NCI-H1105 treated with DMSO at 0.1 percent for 48 hours (cell line): ENCODE data around the gene PJA1.
A peak's percentile ranks its signal among the peaks of the same experiment; 100 is the strongest.

Experiments
- DNase-seq: peaks from one replicate; lab custom pipeline; 2025; lab: John Stamatoyannopoulos, UW

The PJA1 gene, protein sequence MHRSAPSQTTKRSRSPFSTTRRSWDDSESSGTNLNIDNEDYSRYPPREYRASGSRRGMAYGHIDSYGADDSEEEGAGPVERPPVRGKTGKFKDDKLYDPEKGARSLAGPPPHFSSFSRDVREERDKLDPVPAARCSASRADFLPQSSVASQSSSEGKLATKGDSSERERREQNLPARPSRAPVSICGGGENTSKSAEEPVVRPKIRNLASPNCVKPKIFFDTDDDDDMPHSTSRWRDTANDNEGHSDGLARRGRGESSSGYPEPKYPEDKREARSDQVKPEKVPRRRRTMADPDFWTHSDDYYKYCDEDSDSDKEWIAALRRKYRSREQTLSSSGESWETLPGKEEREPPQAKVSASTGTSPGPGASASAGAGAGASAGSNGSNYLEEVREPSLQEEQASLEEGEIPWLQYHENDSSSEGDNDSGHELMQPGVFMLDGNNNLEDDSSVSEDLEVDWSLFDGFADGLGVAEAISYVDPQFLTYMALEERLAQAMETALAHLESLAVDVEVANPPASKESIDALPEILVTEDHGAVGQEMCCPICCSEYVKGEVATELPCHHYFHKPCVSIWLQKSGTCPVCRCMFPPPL

DNA sequence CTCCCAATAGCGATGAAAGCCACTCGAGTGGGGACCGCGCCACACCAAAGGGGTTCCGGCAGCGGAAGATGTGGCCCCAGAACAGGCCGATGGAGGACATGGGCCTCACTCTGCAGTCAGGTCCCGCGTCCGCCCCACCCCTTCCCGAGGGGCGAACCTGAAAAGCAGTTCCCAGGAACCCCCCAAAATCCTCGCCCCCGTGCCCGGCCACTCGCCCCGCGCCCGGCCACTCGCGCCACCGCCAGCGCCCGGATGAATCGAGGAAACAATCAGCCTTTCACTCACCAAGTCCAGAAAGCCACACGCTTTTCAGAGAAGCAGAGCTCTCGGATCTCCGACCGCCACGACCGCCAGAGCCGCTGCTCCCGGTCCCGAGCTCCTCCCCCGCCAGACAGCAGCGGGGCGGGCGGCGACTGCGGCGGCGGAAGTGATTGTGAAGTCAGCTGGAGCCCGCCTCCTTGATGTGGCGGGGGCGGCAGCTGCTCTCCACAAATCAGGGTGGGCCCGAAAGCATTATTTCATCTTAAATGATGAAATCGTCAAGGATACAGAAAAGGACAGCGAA lies at the start of gene PJA1:
Gene PJA1, minus strand, starts transcription at position 367 of the 565 bp plus-strand sequence. CDS start 2,380 bp downstream, outside the sequence.
- DNase-seq, result peak; percentile 75

- no peak for DNase-seq
These were observed 49.2 kb upstream of the PJA1 start for GRCh38 chrX:69214463-69214862.

- no peak for DNase-seq
These were observed 46.4 kb upstream of the PJA1 start for GRCh38 chrX:69211701-69212100.

DNA sequence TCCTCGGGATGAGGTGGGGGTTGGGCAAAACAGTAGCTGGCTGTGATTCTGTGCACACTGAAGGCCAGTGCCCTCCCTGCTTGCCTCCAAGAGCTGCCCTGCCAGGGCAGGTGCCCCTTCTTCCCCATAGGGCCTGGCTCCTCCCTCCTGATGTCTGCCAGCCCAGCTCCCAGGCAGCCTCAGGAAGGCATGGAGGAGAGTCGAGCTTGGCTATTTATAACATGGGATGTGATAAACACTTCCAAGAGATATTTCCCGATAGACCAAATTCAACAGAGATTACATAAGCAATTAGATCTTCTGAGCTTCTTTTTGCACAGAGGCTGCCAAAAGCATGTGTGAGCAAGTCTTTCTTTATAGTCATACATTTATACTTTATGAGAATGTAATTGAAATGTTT lies 45.3 kb upstream of the PJA1 start:
- no peak for DNase-seq

GRCh38 chrX:69207216-69207615 lies 42.0 kb upstream of the PJA1 start:
- DNase-seq, result no peak

GRCh38 chrX:69203638-69204037 lies 38.4 kb upstream of the PJA1 start:
- DNase-seq, result no peak

DNA sequence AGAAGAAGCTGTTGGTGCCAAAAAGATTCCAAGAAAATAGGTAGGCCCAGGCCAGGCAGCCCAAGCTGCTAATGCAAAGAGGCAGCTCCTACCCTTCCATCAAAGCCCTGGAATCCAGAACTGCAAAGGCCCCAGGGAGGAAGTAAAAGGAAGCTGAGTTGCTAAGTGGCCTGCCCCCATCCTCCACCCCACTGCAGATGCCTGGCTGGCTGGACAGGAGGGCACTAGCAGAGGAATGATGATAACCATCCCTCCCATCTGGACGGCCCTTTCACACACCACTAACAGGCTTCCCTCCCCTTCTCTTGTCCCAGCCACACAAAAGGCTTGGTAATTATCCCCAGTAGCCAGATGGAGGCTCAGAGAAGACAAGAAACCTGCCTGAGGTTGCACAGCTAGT lies 32.4 kb upstream of the PJA1 start:
- no peak for DNase-seq

GRCh38 chrX:69196666-69197065 lies 31.4 kb upstream of the PJA1 start:
- DNase-seq, result no peak

DNA sequence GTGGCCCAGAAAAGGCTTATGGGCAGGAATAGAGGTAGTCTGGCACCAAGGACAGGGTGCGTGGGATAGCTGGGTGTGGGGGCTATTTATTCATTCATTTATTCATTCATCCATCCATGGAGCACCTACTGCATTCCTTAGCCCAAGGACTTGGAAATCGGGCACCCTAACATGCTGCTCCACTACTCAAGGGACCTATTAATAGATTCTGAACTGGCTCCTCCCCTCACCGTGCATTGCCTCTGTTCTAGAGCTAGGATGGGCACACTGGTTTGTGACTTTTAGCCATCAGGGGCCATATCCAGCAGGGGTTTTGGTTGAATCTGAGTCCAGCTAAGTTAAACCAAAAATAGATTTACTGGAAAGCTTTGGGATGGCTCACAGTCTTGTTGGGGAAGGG lies 30.6 kb upstream of the PJA1 start:
- DNase-seq, result no peak

DNA sequence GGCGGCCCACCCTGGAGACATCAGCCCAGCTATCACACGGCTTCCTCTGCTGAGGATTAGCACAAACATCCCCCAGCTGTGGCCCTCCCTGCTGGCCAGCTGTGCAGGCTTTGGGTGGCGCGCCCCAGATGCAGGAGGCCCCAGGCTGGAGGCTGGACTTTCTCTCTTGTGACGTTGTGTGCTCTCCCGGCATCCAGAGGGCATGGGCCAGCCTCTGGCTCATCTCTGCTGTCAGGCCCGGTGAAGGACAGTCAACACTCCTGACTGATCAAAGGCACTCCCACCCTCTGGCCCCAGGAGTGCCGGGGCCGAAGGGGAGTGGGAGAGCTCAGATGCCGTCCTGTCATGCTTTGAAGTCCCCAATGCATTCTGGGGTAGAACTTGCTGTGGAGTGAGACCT lies 29.9 kb upstream of the PJA1 start:
- DNase-seq, result no peak

DNA sequence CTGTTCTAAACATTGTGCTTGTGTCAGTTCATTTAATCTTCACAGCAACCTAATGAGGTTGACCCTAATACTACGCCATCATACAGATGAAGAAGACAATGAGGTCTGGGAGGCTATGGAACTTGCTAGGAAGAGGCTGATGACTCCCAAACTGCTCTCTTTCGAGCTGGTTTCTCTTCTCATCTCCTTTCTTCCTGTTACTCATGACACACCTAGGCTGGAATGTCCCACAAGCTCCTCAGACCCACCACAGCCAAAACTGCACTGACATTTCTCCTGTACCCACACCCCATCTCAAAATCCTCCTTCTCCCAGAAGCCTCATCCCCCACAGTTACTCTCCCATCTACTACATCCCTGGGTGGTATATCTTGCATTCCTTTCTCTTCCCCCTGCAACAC lies 27.4 kb upstream of the PJA1 start:
- DNase-seq, result no peak

DNA sequence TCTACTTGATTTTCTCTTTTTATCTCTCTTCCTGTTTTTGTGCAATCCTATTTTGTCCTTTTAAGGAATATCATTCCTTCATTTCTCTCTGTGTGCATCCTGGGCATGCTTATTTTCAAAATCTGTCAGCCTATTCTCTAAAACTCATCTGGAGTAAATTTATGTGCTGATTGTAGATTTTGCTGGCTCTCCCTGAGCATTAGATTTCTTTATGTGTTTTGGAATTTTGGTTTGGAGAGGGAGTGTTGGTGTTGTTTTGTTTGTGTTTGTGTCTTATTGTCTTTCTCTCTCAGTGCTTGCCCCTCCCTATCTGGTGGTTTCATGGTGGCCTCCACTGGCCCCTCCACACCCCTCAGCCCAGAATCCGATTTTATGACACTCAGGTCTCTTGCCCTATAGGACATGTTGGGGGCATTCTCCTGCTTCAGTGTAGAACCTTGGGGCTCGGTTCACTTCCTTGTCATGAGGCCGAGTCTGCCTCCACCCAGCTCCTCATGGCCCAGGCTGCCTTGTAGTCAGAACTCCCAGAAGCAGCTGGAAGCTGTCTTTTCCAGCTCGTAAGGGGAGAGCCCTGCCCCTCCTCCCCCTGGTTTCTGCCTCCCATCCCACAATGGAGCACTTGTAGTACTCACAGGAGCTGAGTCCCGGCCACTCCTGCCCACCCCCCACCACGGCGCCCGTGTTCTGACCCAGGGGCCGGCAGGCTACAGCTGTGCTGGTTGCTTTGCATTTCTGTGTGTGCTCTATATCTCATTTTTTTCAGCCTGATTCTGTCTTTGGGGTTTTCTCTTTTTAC lies 24.5 kb upstream of the PJA1 start:
- DNase-seq, result no peak

DNA sequence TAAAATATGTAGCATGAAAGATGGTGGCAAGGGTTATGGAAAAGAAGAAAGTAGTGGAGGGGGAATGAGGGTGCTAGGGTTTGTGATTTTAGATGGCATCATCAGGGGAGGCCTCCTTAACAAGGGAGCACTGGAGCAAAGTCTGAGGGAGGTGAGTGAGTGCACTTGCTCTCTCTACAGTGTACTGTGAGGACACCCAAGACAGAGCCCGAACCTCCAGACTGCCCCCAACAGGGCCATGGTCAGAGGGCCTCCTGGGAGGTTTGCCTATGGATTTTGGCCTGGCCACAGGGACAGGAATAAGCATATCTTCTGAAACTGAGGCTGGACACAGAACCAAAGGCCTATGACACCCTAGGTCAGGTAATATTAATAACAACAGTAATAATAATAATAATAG lies 21.4 kb upstream of the PJA1 start:
- DNase-seq, result no peak

- DNase-seq, result no peak
These were observed 20.6 kb upstream of the PJA1 start for GRCh38 chrX:69185886-69186285.

GRCh38 chrX:69185141-69185540 lies 19.9 kb upstream of the PJA1 start:
- no peak for DNase-seq

- DNase-seq, result no peak
These were observed 17.6 kb upstream of the PJA1 start for GRCh38 chrX:69182818-69183380.

DNA sequence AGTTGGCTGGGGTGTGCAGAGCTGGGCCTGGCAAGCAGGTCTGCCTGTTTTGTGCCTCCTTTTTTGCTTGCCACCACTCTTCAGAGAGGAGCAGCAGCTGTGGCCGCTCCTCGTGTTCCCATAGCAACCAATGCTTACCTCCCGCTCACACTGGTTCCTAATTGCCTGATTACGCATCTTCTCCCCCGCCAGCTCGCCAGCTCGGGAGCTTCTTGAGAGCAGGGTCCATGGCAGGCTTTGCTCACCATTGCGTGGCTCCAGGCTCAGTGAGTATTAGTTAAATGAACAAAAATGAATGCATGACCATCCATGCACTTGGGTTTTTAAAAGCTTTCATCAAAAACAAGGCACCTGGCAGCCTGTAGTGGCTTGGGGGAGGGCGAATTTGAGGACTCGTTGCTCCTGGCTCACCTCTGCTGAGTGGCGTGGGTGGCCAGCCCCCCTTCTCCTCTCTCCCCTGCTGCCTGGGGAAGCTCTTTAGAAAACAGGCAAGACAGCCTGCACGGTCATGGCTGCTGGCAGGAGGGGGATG lies 14.2 kb upstream of the PJA1 start:
- peak; percentile 88 for DNase-seq

GRCh38 chrX:69178592-69178991 lies 13.3 kb upstream of the PJA1 start:
- no peak for DNase-seq

DNA sequence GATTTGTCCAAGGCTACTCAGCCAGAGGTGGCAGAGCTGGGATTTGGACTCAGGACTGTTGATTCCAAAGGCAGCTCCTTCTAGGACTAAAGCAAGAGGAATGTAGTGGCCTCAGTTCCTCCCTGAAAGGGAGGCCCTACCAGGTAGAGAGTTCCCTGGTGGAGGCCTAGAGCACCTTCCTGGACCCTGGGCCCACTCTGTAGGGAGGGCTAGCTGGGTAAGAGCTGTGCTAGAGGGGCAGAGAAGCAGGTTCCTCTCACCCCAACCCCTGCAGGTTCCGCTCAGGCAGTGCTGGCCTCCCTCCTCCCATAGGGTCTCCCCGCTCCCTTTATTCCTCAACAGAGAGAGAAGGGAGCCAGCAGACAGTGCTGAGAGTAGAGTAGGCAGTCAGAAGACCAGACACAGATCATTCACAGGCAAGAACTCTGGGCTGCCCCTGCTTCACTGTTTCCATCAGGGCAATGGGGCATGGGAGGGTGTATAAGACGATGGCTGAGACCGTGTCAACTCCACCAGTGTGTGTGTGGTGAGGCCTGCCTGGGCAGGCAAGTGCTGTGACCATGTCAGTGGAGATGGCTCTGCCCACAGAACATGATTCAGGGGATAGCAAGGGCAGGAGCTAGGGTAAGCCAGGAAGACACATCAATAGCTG lies 12.4 kb upstream of the PJA1 start:
- DNase-seq, result no peak

DNA sequence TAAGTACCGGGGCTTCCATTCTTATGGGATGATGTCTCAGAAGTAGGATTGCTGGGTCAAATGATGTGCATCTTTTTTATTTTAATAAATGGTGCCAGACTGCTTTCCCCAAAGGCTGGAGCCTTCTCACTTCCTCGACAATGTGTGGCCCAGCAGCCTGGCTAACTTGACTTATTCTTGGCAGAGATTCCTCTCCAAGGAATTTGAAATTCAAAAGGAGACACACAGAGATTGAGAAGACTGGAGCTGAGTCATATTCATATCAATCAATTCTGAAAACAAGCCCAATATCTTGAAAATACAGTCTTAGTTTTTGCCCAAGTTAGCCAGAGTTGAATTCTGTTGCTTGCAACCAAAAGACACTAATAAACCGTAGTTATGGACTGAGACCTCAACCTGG lies 10.8 kb upstream of the PJA1 start:
- DNase-seq, result no peak

DNA sequence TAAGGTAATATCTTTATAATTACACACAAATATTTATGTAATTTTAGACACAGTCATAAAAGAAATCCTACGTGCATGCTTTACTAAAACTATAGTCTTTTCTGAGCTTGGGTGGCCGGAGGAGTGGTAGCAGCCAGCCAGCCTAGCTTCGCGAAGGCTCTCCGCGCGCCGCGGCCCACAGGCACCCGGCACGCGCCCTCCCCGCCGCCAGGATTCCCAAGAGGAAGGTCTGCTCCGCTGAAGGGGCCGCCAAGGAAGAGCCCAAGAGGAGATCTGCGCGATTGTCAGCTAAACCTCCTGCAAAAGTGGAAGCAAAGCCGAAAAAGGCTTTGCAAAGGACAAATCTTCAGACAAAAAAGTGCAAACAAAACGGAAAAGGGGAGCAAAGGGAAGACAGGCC lies 8.7 kb upstream of the PJA1 start:
- DNase-seq, result no peak

DNA sequence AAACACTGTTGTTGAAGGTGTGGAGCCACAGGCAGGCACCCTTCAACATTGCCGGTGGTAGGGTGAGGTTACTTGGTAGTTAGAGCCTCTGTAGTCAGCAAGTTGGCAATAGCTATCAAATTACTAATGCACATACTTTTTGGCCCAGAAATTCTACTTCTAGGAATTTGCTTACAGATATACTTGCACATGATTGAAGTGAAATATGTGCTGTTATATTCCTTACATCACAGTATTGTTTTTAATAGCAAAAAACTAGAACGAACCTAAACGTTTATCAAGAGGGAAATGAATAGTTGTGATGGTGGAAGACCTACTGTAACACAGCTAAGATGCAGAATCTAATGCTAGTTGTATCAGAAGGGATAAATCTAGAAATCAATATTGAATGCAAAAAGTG lies 7.7 kb upstream of the PJA1 start:
- DNase-seq, result no peak
